ENCODE results near the gene SH3GLB2. TPM values are rescaled to one million over a fixed set of nuclear protein-coding genes. Genes with fewer than 3 reads are reported as not detected.
A peak's percentile ranks its signal among the peaks of the same experiment; 100 is the strongest.

Gene SH3GLB2
- total and polyA plus RNA-seq, 5 donors from 2014 or later = 18.2 to 77.8 (median 32.4) TPM

DNA sequence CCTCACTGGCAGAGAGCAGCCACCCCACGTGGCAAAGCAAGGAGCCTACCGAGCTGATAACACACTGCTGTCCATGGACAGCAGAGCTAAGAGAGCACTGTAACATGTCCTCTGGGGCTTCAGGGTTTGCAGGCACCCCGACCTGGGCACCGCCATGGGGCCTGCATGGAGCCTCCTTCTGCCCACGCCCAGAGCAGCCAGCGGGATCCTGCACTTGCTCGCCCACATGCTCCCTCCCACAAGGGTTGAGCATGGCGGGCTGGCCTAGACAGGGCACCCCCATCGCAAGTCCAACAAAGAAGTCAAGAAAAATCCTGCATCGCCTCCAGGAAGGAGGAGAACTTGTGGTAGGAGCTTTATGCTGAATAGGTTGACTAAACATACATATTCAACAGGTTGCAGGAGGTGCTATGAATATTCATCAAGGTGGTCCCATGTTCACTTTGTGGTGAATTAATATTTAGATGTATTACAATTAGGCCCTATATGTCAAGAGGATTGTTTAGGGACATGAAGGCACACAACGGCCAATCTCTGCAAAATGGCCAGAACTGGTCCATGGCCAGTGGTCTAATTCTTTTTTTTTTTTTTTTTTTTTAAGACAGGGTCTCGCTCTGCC lies 4.5 kb upstream of the SH3GLB2 start:
- no peak overlapping the region for H3K4me3 ChIP-seq (ENCODE audit: low read depth, low read length)
- Mint-ChIP-seq H3K27me3 (no peaks in the 10 kb centered on the region), H3K27ac (no peak overlapping the region), H3K4me3 (no peak overlapping the region), H3K4me1 (peaks cover 4 to 23% (median 18%) of the 10 kb centered on the region in 4 donors), H3K36me3 (no peaks in the 10 kb centered on the region), H3K9me3 (no peaks in the 10 kb centered on the region)
- no peak for DNase-seq
- peaks cover 19% of the 10 kb centered on the region for H3K4me1 ChIP-seq (ENCODE audit: control insufficient read depth, insufficient read depth, low read length, poor library complexity, severe bottlenecking)
- no peak for ATAC-seq (ENCODE audit: low read depth in 2 of 2)
- no peak overlapping the region for H3K27ac ChIP-seq (ENCODE audit: insufficient read depth, low read length, poor library complexity, severe bottlenecking)
- H3K36me3 ChIP-seq (ENCODE audit: control insufficient read depth, insufficient read depth, low read length) = no peaks in the 10 kb centered on the region
- no peaks in the 10 kb centered on the region for H3K27me3 ChIP-seq (ENCODE audit: control insufficient read depth, insufficient read depth, low read length)
- H3K9me3 ChIP-seq (ENCODE audit: control insufficient read depth in 2 of 2, low read length in 2 of 2) = no peaks in the 10 kb centered on the region

DNA sequence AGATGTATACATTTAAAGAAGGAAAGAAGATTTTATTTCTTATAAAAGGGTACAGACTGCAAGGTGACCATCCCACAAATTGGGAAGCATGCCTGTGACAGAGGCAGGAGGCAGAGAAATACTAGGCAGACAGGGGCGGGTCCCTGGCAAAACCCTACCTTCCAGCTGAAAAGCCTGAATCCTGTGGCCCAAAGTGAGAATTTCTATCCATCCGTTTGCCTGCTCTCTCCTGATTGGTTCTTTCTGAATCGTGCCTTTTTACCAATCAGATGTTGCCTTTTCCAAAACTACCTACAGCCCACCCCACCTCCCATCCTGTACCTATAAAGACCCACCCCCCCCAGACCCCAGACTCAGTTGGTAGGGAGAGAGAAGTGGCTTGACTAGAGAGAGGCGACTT lies 3.4 kb upstream of the SH3GLB2 start:
- H3K4me1 Mint-ChIP-seq = peaks cover 0 to 23% (median 15%) of the 10 kb centered on the region in 4 donors
- no peaks in the 10 kb centered on the region for H3K36me3 Mint-ChIP-seq
- Histone ChIP-seq H3K36me3 (ENCODE audit: control insufficient read depth, insufficient read depth, low read length) (no peaks in the 10 kb centered on the region), H3K4me3 (ENCODE audit: low read depth, low read length) (no peak overlapping the region), H3K9me3 (ENCODE audit: control insufficient read depth in 2 of 2, low read length in 2 of 2) (no peaks in the 10 kb centered on the region), H3K27me3 (ENCODE audit: control insufficient read depth, insufficient read depth, low read length) (no peaks in the 10 kb centered on the region), H3K27ac (ENCODE audit: insufficient read depth, low read length, poor library complexity, severe bottlenecking) (no peak overlapping the region), H3K4me1 (ENCODE audit: control insufficient read depth, insufficient read depth, low read length, poor library complexity, severe bottlenecking) (peaks cover 21% of the 10 kb centered on the region)
- no peaks in the 10 kb centered on the region for H3K9me3 Mint-ChIP-seq
- H3K4me3 Mint-ChIP-seq = peak overlapping the region in 1 of 4 donors; percentile 56
- H3K27me3 Mint-ChIP-seq = no peaks in the 10 kb centered on the region
- ATAC-seq (ENCODE audit: low read depth in 2 of 2) (no peak), DNase-seq (no peak)
- no peak overlapping the region for H3K27ac Mint-ChIP-seq

- no peaks in the 10 kb centered on the region for H3K36me3 ChIP-seq (ENCODE audit: control insufficient read depth, insufficient read depth, low read length)
- H3K4me3 ChIP-seq (ENCODE audit: low read depth, low read length) = no peak overlapping the region
- DNase-seq = no peak
- peaks cover 0 to 25% (median 19%) of the 10 kb centered on the region in 4 donors for H3K4me1 Mint-ChIP-seq
- H3K27me3 ChIP-seq (ENCODE audit: control insufficient read depth, insufficient read depth, low read length) = no peaks in the 10 kb centered on the region
- no peaks in the 10 kb centered on the region for H3K27me3 Mint-ChIP-seq
- H3K9me3 ChIP-seq (ENCODE audit: control insufficient read depth in 2 of 2, low read length in 2 of 2) = no peaks in the 10 kb centered on the region
- H3K27ac Mint-ChIP-seq = peak overlapping the region in 2 of 3 donors; percentile 0 to 64
- H3K27ac ChIP-seq (ENCODE audit: insufficient read depth, low read length, poor library complexity, severe bottlenecking) = no peak overlapping the region
- peak overlapping the region; percentile 16 to 62 (median 27) for H3K4me3 Mint-ChIP-seq
- no peaks in the 10 kb centered on the region for H3K36me3 Mint-ChIP-seq
- peaks cover 25% of the 10 kb centered on the region for H3K4me1 ChIP-seq (ENCODE audit: control insufficient read depth, insufficient read depth, low read length, poor library complexity, severe bottlenecking)
- ATAC-seq (ENCODE audit: low read depth in 2 of 2) = no peak
- no peaks in the 10 kb centered on the region for H3K9me3 Mint-ChIP-seq
Observed at GRCh38 chr9:129030191-129030590, 2.1 kb upstream of the SH3GLB2 start.

GRCh38 chr9:129027685-129028191 lies 393 bp downstream of the SH3GLB2 start:
- peak overlapping the region; percentile 51 for H3K4me3 ChIP-seq (ENCODE audit: low read depth, low read length)
- H3K4me1 Mint-ChIP-seq = peaks cover 0 to 36% (median 21%) of the 10 kb centered on the region in 4 donors

GRCh38 chr9:129027224-129027684 lies 877 bp downstream of the SH3GLB2 start:
- Histone ChIP-seq H3K4me1 (ENCODE audit: control insufficient read depth, insufficient read depth, low read length, poor library complexity, severe bottlenecking) (peaks cover 25% of the 10 kb centered on the region), H3K4me3 (ENCODE audit: low read depth, low read length) (peak overlapping the region; percentile 51), H3K9me3 (ENCODE audit: control insufficient read depth in 2 of 2, low read length in 2 of 2) (no peaks in the 10 kb centered on the region), H3K27ac (ENCODE audit: insufficient read depth, low read length, poor library complexity, severe bottlenecking) (peak overlapping the region; percentile 67), H3K36me3 (ENCODE audit: control insufficient read depth, insufficient read depth, low read length) (no peaks in the 10 kb centered on the region), H3K27me3 (ENCODE audit: control insufficient read depth, insufficient read depth, low read length) (no peaks in the 10 kb centered on the region)
- Mint-ChIP-seq H3K27me3 (no peaks in the 10 kb centered on the region), H3K36me3 (peaks cover under 1% of the 10 kb centered on the region), H3K27ac (peak overlapping the region; percentile 66 to 78 (median 78)), H3K9me3 (no peaks in the 10 kb centered on the region), H3K4me3 (peak overlapping the region; percentile 73 to 91 (median 80)), H3K4me1 (peaks cover 0 to 39% (median 23%) of the 10 kb centered on the region in 4 donors)
- no peak for ATAC-seq (ENCODE audit: low read depth in 2 of 2)
- no peak for DNase-seq

More at GRCh38 chr9:129027685-129028191, 393 bp downstream of the SH3GLB2 start:
- Histone ChIP-seq H3K4me1 (ENCODE audit: control insufficient read depth, insufficient read depth, low read length, poor library complexity, severe bottlenecking) (peaks cover 25% of the 10 kb centered on the region), H3K27ac (ENCODE audit: insufficient read depth, low read length, poor library complexity, severe bottlenecking) (peak overlapping the region; percentile 67), H3K36me3 (ENCODE audit: control insufficient read depth, insufficient read depth, low read length) (no peaks in the 10 kb centered on the region), H3K9me3 (ENCODE audit: control insufficient read depth in 2 of 2, low read length in 2 of 2) (no peaks in the 10 kb centered on the region), H3K27me3 (ENCODE audit: control insufficient read depth, insufficient read depth, low read length) (no peaks in the 10 kb centered on the region)
- peak overlapping the region in 1 of 3 donors; percentile 78 for H3K27ac Mint-ChIP-seq
- DNase-seq (peak in 2 of 3 donors; percentile 82 to 88), ATAC-seq (ENCODE audit: low read depth in 2 of 2) (peak; percentile 75)
- no peaks in the 10 kb centered on the region for H3K27me3 Mint-ChIP-seq
- H3K4me3 Mint-ChIP-seq = peak overlapping the region in 3 of 4 donors; percentile 73 to 84 (median 77)
- no peaks in the 10 kb centered on the region for H3K36me3 Mint-ChIP-seq
- H3K9me3 Mint-ChIP-seq = no peaks in the 10 kb centered on the region

GRCh38 chr9:129026442-129027223 lies 1.5 kb downstream of the SH3GLB2 start:
- H3K9me3 Mint-ChIP-seq = no peaks in the 10 kb centered on the region
- peaks cover 5% of the 10 kb centered on the region for H3K36me3 Mint-ChIP-seq
- no peaks in the 10 kb centered on the region for H3K36me3 ChIP-seq (ENCODE audit: control insufficient read depth, insufficient read depth, low read length)
- H3K27me3 ChIP-seq (ENCODE audit: control insufficient read depth, insufficient read depth, low read length) = no peaks in the 10 kb centered on the region
- H3K27ac Mint-ChIP-seq = peak overlapping the region; percentile 66 to 78 (median 78)
- no peak for DNase-seq
- H3K4me3 ChIP-seq (ENCODE audit: low read depth, low read length) = peak overlapping the region; percentile 51
- H3K4me1 Mint-ChIP-seq = peaks cover 0 to 43% (median 25%) of the 10 kb centered on the region in 4 donors
- ATAC-seq (ENCODE audit: low read depth in 2 of 2) = no peak
- H3K4me3 Mint-ChIP-seq = peak overlapping the region; percentile 73 to 91 (median 80)
- no peaks in the 10 kb centered on the region for H3K9me3 ChIP-seq (ENCODE audit: control insufficient read depth in 2 of 2, low read length in 2 of 2)
- peaks cover 25% of the 10 kb centered on the region for H3K4me1 ChIP-seq (ENCODE audit: control insufficient read depth, insufficient read depth, low read length, poor library complexity, severe bottlenecking)
- peak overlapping the region; percentile 23 for H3K27ac ChIP-seq (ENCODE audit: insufficient read depth, low read length, poor library complexity, severe bottlenecking)
- H3K27me3 Mint-ChIP-seq = no peaks in the 10 kb centered on the region

DNA sequence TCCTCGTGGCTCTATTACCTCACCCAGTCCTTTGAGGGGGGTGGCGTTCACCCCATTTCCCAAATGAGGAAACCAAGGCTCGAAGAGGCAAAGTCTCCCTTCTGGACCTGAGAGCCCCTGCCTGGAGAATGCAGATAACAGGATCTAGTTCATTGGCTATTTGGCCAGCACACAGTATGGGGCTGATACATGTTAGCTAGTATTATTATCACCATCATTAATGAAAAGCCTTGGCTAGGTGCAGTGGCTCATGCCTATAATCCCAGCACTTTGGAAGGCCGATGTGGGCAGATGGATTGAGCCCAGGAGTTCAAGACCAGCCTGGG lies 4.3 kb downstream of the SH3GLB2 start:
- Histone ChIP-seq H3K36me3 (ENCODE audit: control insufficient read depth, insufficient read depth, low read length) (no peaks in the 10 kb centered on the region), H3K27me3 (ENCODE audit: control insufficient read depth, insufficient read depth, low read length) (no peaks in the 10 kb centered on the region), H3K27ac (ENCODE audit: insufficient read depth, low read length, poor library complexity, severe bottlenecking) (no peak overlapping the region), H3K9me3 (ENCODE audit: control insufficient read depth in 2 of 2, low read length in 2 of 2) (no peaks in the 10 kb centered on the region), H3K4me1 (ENCODE audit: control insufficient read depth, insufficient read depth, low read length, poor library complexity, severe bottlenecking) (peaks cover 25% of the 10 kb centered on the region), H3K4me3 (ENCODE audit: low read depth, low read length) (no peak overlapping the region)
- peaks cover 8% of the 10 kb centered on the region for H3K36me3 Mint-ChIP-seq
- peak overlapping the region in 1 of 4 donors; percentile 69 for H3K4me3 Mint-ChIP-seq
- peaks cover 0 to 44% (median 22%) of the 10 kb centered on the region in 4 donors for H3K4me1 Mint-ChIP-seq
- DNase-seq (no peak), ATAC-seq (ENCODE audit: low read depth in 2 of 2) (no peak)
- H3K27me3 Mint-ChIP-seq = no peaks in the 10 kb centered on the region
- no peaks in the 10 kb centered on the region for H3K9me3 Mint-ChIP-seq
- peak overlapping the region in 1 of 3 donors; percentile 62 for H3K27ac Mint-ChIP-seq
